GM19397 (cell line): ENCODE measurements around the gene LIMA1.
"Not testable (repeated sequence)": the region's sequence is repeated elsewhere in the genome, so short reads cannot be mapped to it uniquely, and the experiment has no call there.

Experiments
- ATAC-seq: cut with Tn5 transposase; IDR thresholded peaks from one replicate; pipeline ENCODE4 v1.9.1; 2021; ENCODE audit warnings: mild to moderate bottlenecking, moderate library complexity; ENCODE audit not compliant: unreplicated experiment

LIMA1 gene

GRCh38 chr12:50248883-50249282, 34.4 kb downstream of the LIMA1 start:
- no peak for ATAC-seq

- no peak for ATAC-seq
Measured at GRCh38 chr12:50248411-50248810, 34.9 kb downstream of the LIMA1 start.

GRCh38 chr12:50247665-50248064, 35.7 kb downstream of the LIMA1 start:
- ATAC-seq: not testable (repeated sequence)

GRCh38 chr12:50246873-50247612, 36.3 kb downstream of the LIMA1 start:
- no peak for ATAC-seq

- ATAC-seq: no peak
Measured at GRCh38 chr12:50246197-50246865, 37.0 kb downstream of the LIMA1 start.

- no peak for ATAC-seq
Measured at GRCh38 chr12:50243507-50243906, 39.8 kb downstream of the LIMA1 start.

- ATAC-seq: no peak
Measured at GRCh38 chr12:50242751-50243191, 40.5 kb downstream of the LIMA1 start.

GRCh38 chr12:50241178-50241577, 42.1 kb downstream of the LIMA1 start:
- no peak for ATAC-seq

GRCh38 chr12:50240792-50241114, 42.6 kb downstream of the LIMA1 start:
- no peak for ATAC-seq

- no peak for ATAC-seq
Measured at GRCh38 chr12:50240096-50240791, 43.1 kb downstream of the LIMA1 start.

GRCh38 chr12:50239355-50239891, 43.9 kb downstream of the LIMA1 start:
- no peak for ATAC-seq

- ATAC-seq: no peak
Measured at GRCh38 chr12:50234347-50234746, 49.0 kb downstream of the LIMA1 start.

GRCh38 chr12:50232771-50233209, 50.5 kb downstream of the LIMA1 start:
- ATAC-seq: no peak

- ATAC-seq: no peak
Measured at GRCh38 chr12:50232206-50232605, 51.1 kb downstream of the LIMA1 start.

GRCh38 chr12:50231346-50231745, 52.0 kb downstream of the LIMA1 start:
- ATAC-seq: no peak

- ATAC-seq: no peak
Measured at GRCh38 chr12:50230217-50230616, 53.1 kb downstream of the LIMA1 start.

GRCh38 chr12:50224026-50224692, 59.2 kb downstream of the LIMA1 start:
- ATAC-seq: no peak

- ATAC-seq: no peak
Measured at GRCh38 chr12:50222275-50222783, 61.0 kb downstream of the LIMA1 start.

GRCh38 chr12:50221228-50222008, 61.9 kb downstream of the LIMA1 start:
- ATAC-seq: no peak

- ATAC-seq: no peak
Measured at GRCh38 chr12:50220363-50220995, 62.8 kb downstream of the LIMA1 start.
